Middle frontal gyrus (tissue), 1 donor: ENCODE results near the gene ABCA13.

Source experiments
- DNase-seq: peaks from one replicate; pipeline ENCODE4 v3.0.0-alpha.2; 2015; ENCODE audit warnings: low spot score; ENCODE audit errors: extremely low spot score

ABCA13 gene

GRCh38 chr7:48244864-48245271, 73.6 kb downstream of the ABCA13 start:
- no peak for DNase-seq

DNA sequence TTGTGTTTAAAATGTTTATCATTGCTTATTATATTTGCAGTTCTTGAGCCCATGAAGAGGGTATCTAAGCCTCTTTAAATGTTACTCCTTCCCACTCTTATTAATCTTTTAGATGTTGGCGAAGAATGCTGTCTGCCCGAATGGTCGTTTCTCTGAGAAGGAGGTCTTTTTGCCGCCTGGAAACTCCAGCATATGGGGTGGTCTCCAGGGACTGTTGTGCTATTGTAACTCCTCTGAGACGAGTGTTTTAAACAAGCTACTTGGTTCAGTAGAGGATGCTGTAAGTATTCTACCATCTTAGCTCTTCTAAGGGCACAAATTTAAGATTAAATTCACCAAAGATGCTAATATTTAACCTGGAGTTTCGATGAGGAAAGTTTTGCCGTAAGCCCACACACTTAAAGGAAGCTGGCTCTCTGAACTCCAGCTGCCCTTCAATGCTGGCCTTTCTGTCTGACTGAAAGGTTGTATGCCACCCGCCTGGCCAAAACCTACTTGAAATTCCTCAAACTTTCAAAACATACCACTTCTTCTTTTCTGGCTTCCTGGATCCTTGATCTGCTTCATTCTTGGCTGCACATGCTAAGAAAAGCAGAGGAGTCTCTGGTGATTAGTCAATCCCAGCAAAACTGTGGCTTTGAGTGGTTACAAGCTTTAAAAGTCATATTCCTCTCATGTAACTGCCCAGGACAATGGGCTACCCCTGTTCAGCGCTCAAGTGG, 74.7 kb downstream of the ABCA13 start:
- no peak for DNase-seq

GRCh38 chr7:48249166-48249565, 77.9 kb downstream of the ABCA13 start:
- DNase-seq = no peak

- DNase-seq = no peak
Measured at GRCh38 chr7:48250441-48250951, 79.2 kb downstream of the ABCA13 start.

DNA sequence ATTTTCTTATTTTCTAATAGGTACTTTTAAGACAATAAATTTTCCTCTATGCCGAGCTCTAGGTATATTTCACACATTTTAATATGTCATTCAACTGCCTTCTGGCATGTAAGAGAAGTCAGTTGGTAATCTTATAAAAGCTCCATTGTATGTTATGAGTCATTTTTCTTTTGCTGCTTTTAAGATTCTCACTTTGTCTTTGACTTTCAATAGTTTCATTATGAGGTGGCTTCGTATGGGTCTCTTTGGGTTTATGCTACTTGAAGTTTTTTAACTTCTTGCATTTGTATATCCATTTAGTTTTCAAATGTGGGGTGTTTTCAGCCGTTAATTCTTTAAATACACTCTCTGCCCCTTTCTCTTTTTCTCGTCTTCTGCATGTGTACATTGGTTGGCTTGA, 80.5 kb downstream of the ABCA13 start:
- no peak for DNase-seq

DNA sequence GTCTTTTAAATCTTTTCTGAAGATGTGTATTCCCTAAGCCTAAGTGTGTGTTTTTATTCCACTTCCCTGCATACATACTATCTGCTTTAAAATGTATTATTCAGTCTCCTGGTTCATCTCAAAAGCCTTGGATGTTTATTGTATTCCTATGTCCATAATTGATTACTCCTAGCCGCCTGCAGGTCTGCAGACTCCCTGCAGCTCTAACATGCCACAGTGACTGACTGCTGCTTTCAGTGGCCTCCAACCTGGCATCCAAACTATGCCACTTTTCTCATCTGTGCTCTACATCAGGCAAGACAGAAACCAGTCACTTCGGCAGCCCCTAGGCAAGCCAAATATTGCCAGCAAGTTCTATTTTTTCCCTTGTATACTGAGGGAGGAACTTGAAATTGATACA, 81.7 kb downstream of the ABCA13 start:
- DNase-seq = no peak

- DNase-seq = no peak
Measured at GRCh38 chr7:48255046-48255445, 83.8 kb downstream of the ABCA13 start.

DNA sequence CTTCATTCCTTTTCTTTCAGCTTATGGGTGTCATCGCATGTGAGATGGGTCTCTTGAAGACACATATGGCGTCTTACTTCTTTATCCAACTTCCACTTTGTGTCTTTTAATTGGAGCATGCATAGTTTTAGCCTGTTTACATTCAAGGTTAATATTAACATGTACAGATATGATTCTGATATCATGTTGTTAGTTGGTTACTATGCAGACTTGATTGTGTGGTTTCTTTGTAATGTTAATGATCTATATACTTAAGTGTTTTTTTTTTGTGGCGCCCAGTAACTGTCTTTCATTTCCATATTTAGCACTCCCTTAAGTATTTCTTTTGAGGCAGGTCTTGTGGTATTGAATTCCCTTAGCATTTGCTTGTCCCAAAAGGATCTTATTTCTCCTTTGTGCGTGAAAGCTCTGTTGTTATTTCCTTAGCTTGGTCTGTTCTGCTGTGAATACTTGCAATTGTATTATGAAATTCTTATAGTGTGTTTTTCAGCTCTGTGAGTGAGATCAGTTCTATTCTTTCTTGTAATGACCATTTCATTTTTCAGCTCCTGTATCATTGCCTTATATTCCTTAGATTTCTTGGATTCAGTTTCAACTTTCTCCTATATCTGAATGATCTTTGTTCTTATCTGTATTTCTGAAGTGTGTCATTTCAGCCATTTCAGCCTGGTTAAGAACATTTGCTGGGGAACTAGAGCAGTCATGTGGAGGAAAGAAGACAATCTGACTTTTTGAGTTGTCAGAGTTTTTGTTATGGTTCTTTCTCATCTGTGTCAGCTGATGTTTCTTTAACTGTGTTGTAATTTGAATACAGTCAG, 88.4 kb downstream of the ABCA13 start:
- DNase-seq = no peak

DNA sequence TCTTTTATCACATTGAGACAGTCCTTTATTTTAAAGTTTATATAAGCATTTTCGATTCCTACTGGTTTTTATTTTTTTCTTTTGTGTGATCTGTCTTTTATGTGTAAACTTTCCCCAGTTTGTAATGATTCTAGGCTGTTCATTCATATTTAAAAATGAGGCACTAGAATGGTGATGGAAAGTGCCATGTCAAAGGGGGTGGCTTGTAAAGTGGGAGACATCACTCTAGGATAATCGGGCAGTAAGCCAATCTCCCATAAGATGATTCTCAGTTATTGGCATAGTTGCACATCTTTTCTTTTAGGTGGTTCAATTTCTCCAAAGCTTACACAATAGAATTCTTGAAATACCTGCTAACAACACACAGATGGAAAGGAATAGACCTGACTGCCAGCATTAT, 90.4 kb downstream of the ABCA13 start:
- DNase-seq = no peak

DNA sequence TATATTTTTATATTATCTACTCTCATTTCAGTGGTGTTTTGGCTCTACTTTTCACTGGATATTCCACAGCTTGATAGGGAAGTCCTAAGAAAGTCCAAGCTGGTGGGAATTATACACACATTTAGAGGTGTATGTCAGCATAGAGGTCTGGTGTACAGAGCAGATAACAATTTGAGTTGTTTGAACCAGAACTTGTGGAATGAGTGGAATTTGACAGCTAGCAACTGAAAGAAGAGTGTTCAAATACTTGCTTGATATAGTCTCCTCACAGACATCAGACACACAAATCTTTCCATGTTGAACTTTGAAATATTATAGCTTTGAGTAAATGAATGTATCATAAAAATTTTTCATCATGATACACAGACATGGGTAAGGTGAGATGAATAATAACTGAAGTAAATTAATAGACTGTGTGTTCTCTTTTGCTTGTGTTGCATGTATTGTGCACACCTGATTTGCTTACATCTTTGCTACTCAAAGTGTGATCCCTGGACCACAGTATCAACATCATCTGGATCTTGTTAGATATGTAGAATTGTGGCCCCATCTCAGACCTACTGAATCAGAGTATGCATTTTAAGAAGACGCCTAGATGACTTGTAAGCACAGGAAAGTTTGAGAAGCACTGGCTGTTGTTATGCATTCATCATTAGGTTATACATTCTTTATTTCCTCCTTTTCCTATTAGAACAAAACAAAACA, 91.5 kb downstream of the ABCA13 start:
- DNase-seq = no peak

- DNase-seq = no peak
Measured at GRCh38 chr7:48263311-48263650, 92.0 kb downstream of the ABCA13 start.

GRCh38 chr7:48269066-48269465, 97.8 kb downstream of the ABCA13 start:
- DNase-seq = no peak

DNA sequence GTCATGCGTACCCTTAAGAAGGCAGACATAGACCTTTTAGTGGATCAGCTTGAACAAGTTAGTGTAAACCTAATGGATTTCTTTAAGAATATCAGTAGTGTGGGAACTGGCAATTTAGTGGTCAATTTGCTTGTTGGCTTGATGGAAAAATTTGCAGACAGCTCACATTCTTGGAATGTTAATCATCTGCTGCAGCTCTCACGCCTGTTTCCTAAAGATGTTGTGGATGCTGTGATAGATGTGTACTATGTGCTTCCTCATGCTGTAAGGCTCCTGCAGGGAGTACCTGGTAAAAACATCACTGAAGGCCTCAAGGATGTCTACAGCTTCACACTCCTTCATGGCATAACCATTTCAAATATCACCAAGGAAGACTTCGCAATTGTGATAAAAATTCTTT, 103.4 kb downstream of the ABCA13 start:
- DNase-seq = no peak

GRCh38 chr7:48279420-48279819, 108.2 kb downstream of the ABCA13 start:
- DNase-seq = no peak

DNA sequence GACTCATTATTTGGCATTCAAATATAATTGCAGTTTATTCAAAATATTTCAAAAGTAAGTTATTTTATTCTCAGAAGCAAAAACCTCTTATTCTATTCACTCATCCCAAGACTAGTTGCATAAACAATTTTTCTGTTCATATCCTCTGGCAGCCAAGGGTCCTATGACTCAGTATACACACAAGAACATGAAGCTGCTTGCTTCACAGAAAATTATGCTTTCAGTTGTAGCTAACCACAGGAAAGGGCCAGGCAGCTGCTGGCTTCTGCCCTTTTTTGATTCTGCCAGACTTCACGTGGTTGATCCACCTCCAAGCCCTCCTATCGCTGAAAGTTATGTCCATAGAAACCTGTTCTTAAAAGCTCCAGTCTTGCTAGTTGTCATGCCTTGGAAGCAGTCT, 108.8 kb downstream of the ABCA13 start:
- DNase-seq = no peak

- no peak for DNase-seq
Measured at GRCh38 chr7:48285373-48285772, 114.1 kb downstream of the ABCA13 start.

DNA sequence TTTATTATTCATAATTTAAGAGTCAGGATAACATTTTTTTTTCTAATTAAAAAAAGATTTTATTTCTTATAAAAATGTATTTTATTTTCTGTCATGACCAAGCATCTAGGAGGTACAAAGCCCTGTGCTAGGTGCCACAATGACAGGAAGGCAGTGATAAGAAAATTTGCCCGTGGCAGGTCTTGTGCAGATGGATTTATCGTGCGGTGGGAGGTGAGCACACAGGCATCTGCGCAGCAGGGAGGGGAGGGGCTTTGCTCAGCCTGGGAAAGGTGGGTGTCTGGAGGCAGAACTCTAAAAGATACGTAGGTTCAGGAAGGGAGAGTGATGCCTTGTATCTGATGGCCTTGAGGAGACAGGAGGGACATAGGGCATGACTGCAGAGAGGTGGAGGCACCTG, 115.6 kb downstream of the ABCA13 start:
- no peak for DNase-seq

GRCh38 chr7:48289656-48290055, 118.4 kb downstream of the ABCA13 start:
- DNase-seq = no peak

- DNase-seq = no peak
Measured at GRCh38 chr7:48292949-48293348, 121.7 kb downstream of the ABCA13 start.

GRCh38 chr7:48295296-48295971, 124.2 kb downstream of the ABCA13 start:
- no peak for DNase-seq

- DNase-seq = no peak
Measured at GRCh38 chr7:48296966-48297365, 125.7 kb downstream of the ABCA13 start.

- DNase-seq = no peak
Measured at GRCh38 chr7:48298779-48299178, 127.5 kb downstream of the ABCA13 start.
